K562 (cell line): Measurements from ENCODE around the gene GNGT2. TPM values are rescaled to one million over a fixed set of nuclear protein-coding genes. Genes with fewer than 3 reads are reported as not detected.

ENCODE experiments used
- ATAC-seq: fragments of 200-7000 bp; cut with Tn5 transposase; 3 replicates; pipeline ENCODE4 v1.9.1; 2020; ENCODE audit warnings: moderate library complexity
- BruUV-seq: library from RNA; stranded (reverse); fragments of 400-500 nt; replicated peaks from 2 replicates; lab custom pipeline; 2021; lab: Mats Ljungman, UMichigan
- CTCF ChIA-PET: fragments of 300-600 bp; formaldehyde crosslinking; extraction: SDS; loops from one replicate; lab custom pipeline; 2021; ENCODE audit warnings: low intra/inter-chr PET ratio; lab: Yijun Ruan, JAX
- POLR2A ChIA-PET: fragments of 300-600, 350-650 bp; sonication (Branson Sonifier 250); formaldehyde crosslinking; extraction: SDS; loops from one replicate; lab custom pipeline; 2021; ENCODE audit warnings: antibody characterized with exemption, inconsistent platforms; lab: Yijun Ruan, JAX
- DNase-seq, 4 experiments: peaks; one replicate each; pipeline versions ENCODE4 v3.0.0 to v3.0.0-alpha.2; 2011 to 2018; ENCODE audit warnings: low spot score in 3 of 4, mixed read lengths in 3 of 4; ENCODE audit errors: extremely low read depth in 1 of 4
- FAIRE-seq: peaks from 2 replicates; lab custom pipeline; 2011; peaks lifted over from hg19 to GRCh38; lab: Jason Lieb, UNC
- H2AFZ ChIP-seq: 2 replicates; pipeline ENCODE4 v1.6.0; 2011; ENCODE audit warnings: low read depth, low read length, control low read depth, inconsistent platforms
- H3K27ac ChIP-seq: fragments of 200-600 bp; 3 replicates; pipeline ENCODE4 v1.8.0; 2011; ENCODE audit warnings: low read depth, mild to moderate bottlenecking, control low read depth, inconsistent platforms, low read length, moderate library complexity, mixed read lengths; ENCODE audit errors: extremely low read depth
- H3K27me3 ChIP-seq, 2 experiments: fragments of 300-600 bp in 1 of 2; 2 replicates in 1 of 2; 3 replicates in 1 of 2; pipeline versions ENCODE4 v1.6.0 to v1.8.0; 2011; ENCODE audit warnings: inconsistent platforms in 2 of 2, low read length in 2 of 2, mild to moderate bottlenecking in 1 of 2, mixed read lengths in 1 of 2, moderate library complexity in 1 of 2; ENCODE audit not compliant: control insufficient read depth in 2 of 2, insufficient read depth in 2 of 2
- H3K36me3 ChIP-seq: fragments of 300-600 bp; 3 replicates; pipeline ENCODE4 v1.8.0; 2011; ENCODE audit warnings: mild to moderate bottlenecking, low read length, inconsistent platforms; ENCODE audit not compliant: control insufficient read depth, insufficient read depth
- H3K4me1 ChIP-seq, 2 experiments: fragments of 200-600 bp in 1 of 2; replicated peaks in 1 of 2; 2 replicates in 1 of 2; 3 replicates in 1 of 2; pipeline versions ENCODE4 v1.5.1 to v1.8.0; 2011; ENCODE audit warnings: inconsistent platforms in 2 of 2, low read length in 2 of 2, mild to moderate bottlenecking in 1 of 2, mixed read lengths in 1 of 2, moderate library complexity in 1 of 2; ENCODE audit not compliant: control insufficient read depth in 2 of 2, insufficient read depth in 2 of 2
- H3K4me2 ChIP-seq: 2 replicates; pipeline ENCODE4 v1.6.1; 2011; ENCODE audit warnings: low read length, control low read depth, inconsistent platforms, mixed read lengths; ENCODE audit not compliant: insufficient read depth
- H3K4me3 ChIP-seq: fragments of 200-600 bp; sonication (generic), shearing (Covaris generic); 2 replicates; pipeline ENCODE4 v1.5.1; 2016; ENCODE audit warnings: control low read depth, inconsistent platforms
- H3K79me2 ChIP-seq: fragments of 200-600 bp; 3 replicates; pipeline ENCODE4 v1.8.0; 2011; ENCODE audit warnings: low read length, inconsistent platforms; ENCODE audit not compliant: control insufficient read depth, insufficient read depth
- H3K9ac ChIP-seq, 2 experiments: 2 replicates each; pipeline versions ENCODE4 v1.6.0 to v1.6.1; 2011; ENCODE audit warnings: low read depth in 2 of 2, low read length in 2 of 2, control low read depth in 1 of 2, inconsistent platforms in 1 of 2, mild to moderate bottlenecking in 1 of 2, mixed read lengths in 1 of 2; ENCODE audit not compliant: insufficient read depth in 1 of 2
- H3K9me1 ChIP-seq: one replicate; pipeline ENCODE4 v1.6.0; 2011; ENCODE audit warnings: inconsistent platforms, mild to moderate bottlenecking, low read length, moderate library complexity; ENCODE audit not compliant: control insufficient read depth, insufficient read depth
- H3K9me3 ChIP-seq: replicated peaks from 2 replicates; pipeline ENCODE4 v1.5.1; 2011; ENCODE audit warnings: low read depth, low read length, inconsistent platforms; ENCODE audit not compliant: control insufficient read depth, insufficient read depth
- H4K20me1 ChIP-seq: replicated peaks from 2 replicates; pipeline ENCODE4 v1.6.1; 2011; ENCODE audit warnings: low read length, inconsistent platforms, mixed read lengths; ENCODE audit not compliant: control insufficient read depth, insufficient read depth
- BCL6 ChIP-seq: fragments of 250-450 bp; sonication (Bioruptor Pico); IDR thresholded peaks from 2 replicates; pipeline ENCODE4 v1.4.0; 2020
- CTCF ChIP-seq, 3 experiments: IDR thresholded peaks in 2 of 3; conservative IDR thresholded peaks in 1 of 3; 2 replicates each; pipeline ENCODE4 v1.5.1; 2011 to 2012; ENCODE audit warnings: low read length in 3 of 3, mild to moderate bottlenecking in 3 of 3, control low read depth in 2 of 3, improper control_type of control experiment in 1 of 3, inconsistent platforms in 1 of 3, low read depth in 1 of 3, mixed read lengths in 1 of 3, moderate library complexity in 1 of 3; ENCODE audit not compliant: insufficient read depth in 2 of 3
- HDAC2 ChIP-seq: fragments of 450-650 bp; IDR thresholded peaks from 2 replicates; pipeline ENCODE4 v1.6.1; 2016; ENCODE audit warnings: mild to moderate bottlenecking
- NONO ChIP-seq, 2 experiments: fragments of 200-400 bp in 1 of 2; fragments of 450-650 bp in 1 of 2; formaldehyde crosslinking in 1 of 2; IDR thresholded peaks; 2 replicates each; pipeline ENCODE4 v1.6.1; 2017; ENCODE audit warnings: low read depth in 2 of 2, mild to moderate bottlenecking in 2 of 2, moderate library complexity in 2 of 2, low read length in 1 of 2
- RAD21 ChIP-seq, 2 experiments: fragments of 250-450 bp in 1 of 2; fragments of 450-650 bp in 1 of 2; sonication (Bioruptor Pico) in 1 of 2; formaldehyde crosslinking in 1 of 2; IDR thresholded peaks in 1 of 2; conservative IDR thresholded peaks in 1 of 2; 2 replicates each; pipeline versions ENCODE4 v1.4.0 to v1.8.0; 2020 to 2022; ENCODE audit warnings: mild to moderate bottlenecking in 2 of 2, moderate library complexity in 1 of 2
- RB1 ChIP-seq: fragments of 450-650 bp; IDR thresholded peaks from 2 replicates; pipeline ENCODE4 v1.6.1; 2017; ENCODE audit warnings: low read depth, mild to moderate bottlenecking
- SMARCB1 ChIP-seq: IDR thresholded peaks from 2 replicates; pipeline ENCODE4 v1.6.1; 2011; ENCODE audit warnings: improper control_type of control experiment, low read depth; ENCODE audit not compliant: insufficient read length
- SP2 ChIP-seq: IDR thresholded peaks from 2 replicates; pipeline ENCODE4 v1.6.1; 2011; ENCODE audit warnings: mild to moderate bottlenecking, low read depth, low read length, moderate library complexity; ENCODE audit not compliant: poor library complexity, severe bottlenecking; ENCODE audit errors: extremely low read depth
- STAG1 ChIP-seq: sonication (generic); formaldehyde crosslinking; IDR thresholded peaks from 2 replicates; pipeline ENCODE4 v1.5.0; 2020; ENCODE audit warnings: missing genetic modification reagents, borderline replicate concordance
- WGBS: fragments of 100-300 bp; shearing (Covaris generic); methylation state at CpG from one replicate; pipeline ENCODE4 v1.1.6; 2016; ENCODE audit warnings: low coverage, mixed read lengths; ENCODE audit not compliant: insufficient coverage; ENCODE audit errors: missing lambda C conversion rate; 5-methylcytosine and 5-hydroxymethylcytosine counted together
- in situ Hi-C: fragments of 300-500 bp; cut with MboI; formaldehyde crosslinking; loops from 4 replicates; pipeline ENCODE4 v1.15.0; 2018; ENCODE audit warnings: inconsistent platforms, mixed read lengths
- intact Hi-C: fragments of 100-400 bp; cut with micrococcal nuclease; formaldehyde crosslinking; loops from 2 replicates; pipeline ENCODE4 v1.14.2; 2022
- polyA plus RNA-seq, 8 experiments: library from polyadenylated mRNA; depleted of rRNA in 4 of 8; stranded (reverse) in 5 of 8; unstranded in 3 of 8; fragments of >200 nt; fragmentation: Nextera tagmentation in 2 of 8; fragmentation: Illumina TruSeq in 1 of 8; extraction: Ambion mirVana in 2 of 8; extraction: Trizol in 1 of 8; gene quantifications; 2 replicates each; pipeline versions ENCODE4 v1.2.1 to v1.2.3, GENCODE V29; 2011 to 2014; ENCODE audit warnings: inconsistent platforms in 1 of 8, missing spikeins in 1 of 8
- total RNA-seq, 7 experiments: library from RNA; depleted of rRNA in 6 of 7; stranded (reverse); fragments of >200 nt in 6 of 7; fragmentation: Illumina TruSeq in 2 of 7; extraction: Trizol in 2 of 7; gene quantifications; 2 replicates each; pipeline versions ENCODE4 v1.2.1 to v1.2.3, GENCODE V29; 2011 to 2021; ENCODE audit warnings: low replicate concordance in 1 of 7

Gene GNGT2
- total and polyA plus RNA-seq, 9 of the 15 experiments (the other 6 are each of a cell fraction or from before 2014, with no cell fraction given), result not detected

GRCh38 chr17:49255125-49255524, 44.8 kb upstream of the GNGT2 start (continued):
- no peak for TF ChIP-seq SP2
- TF ChIP-seq, all 486 proteins: peak for 0

- intact Hi-C loops, result no loop called here
- ChIA-PET POLR2A (interaction anchor here (0.6 to 1.9 kb wide), 2 partner anchors 14 to 1199 kb away, joined by 4 to 6 read pairs; no protein-coding TSS in a partner anchor), CTCF (no interaction called here)
- Histone ChIP-seq H3K36me3 (no peaks in the 10 kb centered on the region), H3K9ac (no peak overlapping the region), H2AFZ (no peak overlapping the region), H3K79me2 (no peaks in the 10 kb centered on the region), H3K27me3 (peaks cover 0 to 7% of the 10 kb centered on the region in 2 experiments; a peak in 1 of 5 replicates), H3K4me3 (no peak overlapping the region), H3K4me2 (no peak overlapping the region), H3K4me1 (peaks cover 6 to 8% of the 10 kb centered on the region in 2 experiments; a peak in 4 of 5 replicates), H3K9me3 (no peaks in the 10 kb centered on the region), H3K27ac (no peak overlapping the region), H4K20me1 (no peaks in the 10 kb centered on the region), H3K9me1 (no peaks in the 10 kb centered on the region)
- in situ Hi-C loops, result no loop called here
- no peak for FAIRE-seq
- no peak for DNase-seq
- 35% methylated on average over 4 of the region's 4 CpGs for WGBS
- ATAC-seq, result no peak
- TF ChIP-seq NONO (IDR thresholded peaks at IDR 0.05; ENCODE audit: low read depth in 2 of 2, low read length in 1 of 2) (no peak), CTCF (IDR thresholded peaks at IDR 0.05 in 2 of 3, conservative IDR thresholded peaks at IDR 0.05 in 1 of 3; ENCODE audit: insufficient read depth in 2 of 3, low read depth in 1 of 3, low read length in 3 of 3) (0 out of 6 replicates have a peak, but pooled peaks of 1 of the 3 experiments have one; percentile 10), RAD21 (CRISPR knock-in tag; conservative IDR thresholded peaks at IDR 0.05 in 1 of 2, IDR thresholded peaks at IDR 0.05 in 1 of 2) (0 out of 4 replicates have a peak, but pooled peaks of 1 of the 2 experiments have one; percentile 4), SMARCB1 (no peak), BCL6 (no peak), HDAC2 (no peak), STAG1 (CRISPR knock-in tag) (no peak), RB1 (no peak)
- BruUV-seq, result no TSS peak
These were observed 43.7 kb upstream of the GNGT2 start for GRCh38 chr17:49254066-49254465.
